K562 (cell line): Measurements from ENCODE around the gene PPP2R1A. TPM values are rescaled to one million over a fixed set of nuclear protein-coding genes. Genes with fewer than 3 reads are reported as not detected.

Experiments
- ARID2 ChIP-seq: fragments of 450-650 bp; IDR thresholded peaks from 2 replicates; pipeline ENCODE4 v1.6.1; 2017; ENCODE audit warnings: antibody characterized with exemption, mild to moderate bottlenecking
- EP400 ChIP-seq: fragments of 450-650 bp; IDR thresholded peaks from 2 replicates; pipeline ENCODE4 v1.6.1; 2017; ENCODE audit warnings: antibody characterized with exemption, mild to moderate bottlenecking, moderate library complexity
- GMEB1 ChIP-seq: fragments of 250-450 bp; sonication (Bioruptor Pico); IDR thresholded peaks from 2 replicates; pipeline ENCODE4 v1.4.0; 2020; ENCODE audit warnings: mild to moderate bottlenecking
- KLF16 ChIP-seq: IDR thresholded peaks from 2 replicates; pipeline ENCODE4 v1.6.1; 2016; ENCODE audit warnings: antibody characterized with exemption
- NKRF ChIP-seq: fragments of 450-650 bp; IDR thresholded peaks from 2 replicates; pipeline ENCODE4 v1.6.1; 2016; ENCODE audit warnings: borderline replicate concordance
- SREBF1 ChIP-seq: fragments of 150-350 bp; IDR thresholded peaks from 2 replicates; pipeline ENCODE4 v1.6.1; 2014; ENCODE audit warnings: antibody characterized with exemption, low read depth, low read length, borderline replicate concordance
- ZBTB34 ChIP-seq: fragments of 250-450 bp; sonication (Bioruptor Pico); IDR thresholded peaks from 2 replicates; pipeline ENCODE4 v1.8.0; 2021; ENCODE audit warnings: mild to moderate bottlenecking, moderate library complexity
- ZBTB5 ChIP-seq: fragments of 450-650 bp; IDR thresholded peaks from 2 replicates; pipeline ENCODE4 v1.6.1; 2017; ENCODE audit warnings: antibody characterized with exemption
- ZBTB9 ChIP-seq: fragments of 450-650 bp; formaldehyde crosslinking; IDR thresholded peaks from 2 replicates; pipeline ENCODE4 v1.4.0; 2020; ENCODE audit warnings: mild to moderate bottlenecking, moderate library complexity
- ZNF511 ChIP-seq: sonication (generic); formaldehyde crosslinking; IDR thresholded peaks from 2 replicates; pipeline ENCODE4 v1.8.0; 2022; ENCODE audit warnings: mild to moderate bottlenecking, missing genetic modification reagents
- ZNF668 ChIP-seq: fragments of 250-450 bp; sonication (Bioruptor Pico); IDR thresholded peaks from 2 replicates; pipeline ENCODE4 v1.8.0; 2022; ENCODE audit warnings: mild to moderate bottlenecking, inconsistent platforms
- ZNF740 ChIP-seq, 3 experiments: fragments of 200-800 bp in 1 of 3; sonication (Bioruptor generic) in 1 of 3; sonication (generic) in 1 of 3; formaldehyde crosslinking in 1 of 3; IDR thresholded peaks; 2 replicates each; pipeline versions ENCODE4 v1.6.1 to v1.8.0; 2016 to 2022; ENCODE audit warnings: mild to moderate bottlenecking in 2 of 3, missing compliant biosample characterization in 2 of 3, missing genetic modification characterization in 2 of 3, missing genetic modification reagents in 1 of 3
- polyA plus RNA-seq, 8 experiments: library from polyadenylated mRNA; depleted of rRNA in 4 of 8; stranded (reverse) in 5 of 8; unstranded in 3 of 8; fragments of >200 nt; fragmentation: Nextera tagmentation in 2 of 8; fragmentation: Illumina TruSeq in 1 of 8; extraction: Ambion mirVana in 2 of 8; extraction: Trizol in 1 of 8; gene quantifications; 2 replicates each; pipeline versions ENCODE4 v1.2.1 to v1.2.3, GENCODE V29; 2011 to 2014; ENCODE audit warnings: inconsistent platforms in 1 of 8, missing spikeins in 1 of 8
- total RNA-seq, 7 experiments: library from RNA; depleted of rRNA in 6 of 7; stranded (reverse); fragments of >200 nt in 6 of 7; fragmentation: Illumina TruSeq in 2 of 7; extraction: Trizol in 2 of 7; gene quantifications; 2 replicates each; pipeline versions ENCODE4 v1.2.1 to v1.2.3, GENCODE V29; 2011 to 2021; ENCODE audit warnings: low replicate concordance in 1 of 7

The PPP2R1A gene
- total and polyA plus RNA-seq, 9 of the 15 experiments (the other 6 are each of a cell fraction or from before 2014, with no cell fraction given) = 10.1 to 211 (median 70.1) TPM

GRCh38 chr19:52269338-52270261 is 79.7 kb downstream of the PPP2R1A start, which contains the start of gene ZNF766 (continued):
- TF ChIP-seq GMEB1 (CRISPR knock-in tag) (peak; percentile 67), ZBTB34 (CRISPR knock-in tag) (no peak), ZNF668 (CRISPR knock-in tag) (no peak), EP400 (peak; percentile 94), ZNF511 (CRISPR knock-in tag) (no peak), ZBTB5 (no peak), SREBF1 (no peak), NKRF (peak; percentile 89), ZNF740 (CRISPR knock-in tag; IDR thresholded peaks at IDR 0.05) (no peak), ZNF740 (tag; IDR thresholded peaks at IDR 0.05) (no peak), ARID2 (no peak), KLF16 (no peak), ZBTB9 (CRISPR knock-in tag) (0 out of 2 replicates have a peak, but pooled peaks have one; percentile 53)
